AG04449 (cell line): ENCODE results near the gene HCRT.

Experiments used
- CTCF ChIA-PET: fragments of 350-600 bp; formaldehyde crosslinking; extraction: SDS; loops from one replicate; lab custom pipeline; 2021; ENCODE audit warnings: antibody characterized with exemption; lab: Yijun Ruan, JAX
- POLR2A ChIA-PET: fragments of 400-600, 350-600 bp; formaldehyde crosslinking; extraction: SDS; loops from one replicate; lab custom pipeline; 2020; ENCODE audit warnings: antibody characterized with exemption, inconsistent platforms; lab: Yijun Ruan, JAX
- DNase-seq: peaks from one replicate; pipeline ENCODE4 v3.0.0-alpha.2; 2010; ENCODE audit warnings: low read depth, low spot score
- H3K4me3 ChIP-seq: 2 replicates; pipeline ENCODE4 v1.5.1; 2011; ENCODE audit warnings: low read depth, mild to moderate bottlenecking, control low read depth, low read length
- TF ChIP-seq, protein P1 (sequence below): IDR thresholded peaks from one replicate; pipeline ENCODE4 v1.5.1; 2011; ENCODE audit warnings: mild to moderate bottlenecking, moderate library complexity, low read length, control low read depth, inconsistent platforms; ENCODE audit not compliant: insufficient read depth; ENCODE audit errors: missing control alignments

The HCRT gene

DNA sequence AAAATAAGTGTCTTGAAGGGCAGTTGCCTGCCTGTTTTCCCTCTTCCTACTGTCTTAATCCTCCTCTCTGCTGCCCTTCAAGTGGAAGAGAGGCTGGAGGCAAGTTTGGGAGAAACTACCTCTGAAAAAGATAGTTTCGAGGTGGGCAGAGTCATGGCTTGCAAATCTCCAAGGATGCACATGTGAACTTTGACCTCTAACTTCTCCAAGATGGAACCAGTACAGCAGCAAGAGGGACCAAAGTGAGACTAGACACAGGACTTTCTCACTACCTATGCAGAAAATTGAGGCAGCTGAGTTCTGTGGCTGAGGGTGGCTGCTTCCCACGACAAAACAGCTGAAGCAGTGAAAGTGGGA, 3.4 kb downstream of the HCRT start:
- TF ChIP-seq, protein P1, sequence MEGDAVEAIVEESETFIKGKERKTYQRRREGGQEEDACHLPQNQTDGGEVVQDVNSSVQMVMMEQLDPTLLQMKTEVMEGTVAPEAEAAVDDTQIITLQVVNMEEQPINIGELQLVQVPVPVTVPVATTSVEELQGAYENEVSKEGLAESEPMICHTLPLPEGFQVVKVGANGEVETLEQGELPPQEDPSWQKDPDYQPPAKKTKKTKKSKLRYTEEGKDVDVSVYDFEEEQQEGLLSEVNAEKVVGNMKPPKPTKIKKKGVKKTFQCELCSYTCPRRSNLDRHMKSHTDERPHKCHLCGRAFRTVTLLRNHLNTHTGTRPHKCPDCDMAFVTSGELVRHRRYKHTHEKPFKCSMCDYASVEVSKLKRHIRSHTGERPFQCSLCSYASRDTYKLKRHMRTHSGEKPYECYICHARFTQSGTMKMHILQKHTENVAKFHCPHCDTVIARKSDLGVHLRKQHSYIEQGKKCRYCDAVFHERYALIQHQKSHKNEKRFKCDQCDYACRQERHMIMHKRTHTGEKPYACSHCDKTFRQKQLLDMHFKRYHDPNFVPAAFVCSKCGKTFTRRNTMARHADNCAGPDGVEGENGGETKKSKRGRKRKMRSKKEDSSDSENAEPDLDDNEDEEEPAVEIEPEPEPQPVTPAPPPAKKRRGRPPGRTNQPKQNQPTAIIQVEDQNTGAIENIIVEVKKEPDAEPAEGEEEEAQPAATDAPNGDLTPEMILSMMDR: no peak
- no peak overlapping the region for H3K4me3 ChIP-seq
- DNase-seq: no peak
- POLR2A ChIA-PET: no interaction called here
- CTCF ChIA-PET: interaction anchor here (0.6 to 3.0 kb wide), 16 partner anchors 9 to 738 kb away, joined by 3 to 15 read pairs (median 5); partner anchors contain the start of gene GHDC

DNA sequence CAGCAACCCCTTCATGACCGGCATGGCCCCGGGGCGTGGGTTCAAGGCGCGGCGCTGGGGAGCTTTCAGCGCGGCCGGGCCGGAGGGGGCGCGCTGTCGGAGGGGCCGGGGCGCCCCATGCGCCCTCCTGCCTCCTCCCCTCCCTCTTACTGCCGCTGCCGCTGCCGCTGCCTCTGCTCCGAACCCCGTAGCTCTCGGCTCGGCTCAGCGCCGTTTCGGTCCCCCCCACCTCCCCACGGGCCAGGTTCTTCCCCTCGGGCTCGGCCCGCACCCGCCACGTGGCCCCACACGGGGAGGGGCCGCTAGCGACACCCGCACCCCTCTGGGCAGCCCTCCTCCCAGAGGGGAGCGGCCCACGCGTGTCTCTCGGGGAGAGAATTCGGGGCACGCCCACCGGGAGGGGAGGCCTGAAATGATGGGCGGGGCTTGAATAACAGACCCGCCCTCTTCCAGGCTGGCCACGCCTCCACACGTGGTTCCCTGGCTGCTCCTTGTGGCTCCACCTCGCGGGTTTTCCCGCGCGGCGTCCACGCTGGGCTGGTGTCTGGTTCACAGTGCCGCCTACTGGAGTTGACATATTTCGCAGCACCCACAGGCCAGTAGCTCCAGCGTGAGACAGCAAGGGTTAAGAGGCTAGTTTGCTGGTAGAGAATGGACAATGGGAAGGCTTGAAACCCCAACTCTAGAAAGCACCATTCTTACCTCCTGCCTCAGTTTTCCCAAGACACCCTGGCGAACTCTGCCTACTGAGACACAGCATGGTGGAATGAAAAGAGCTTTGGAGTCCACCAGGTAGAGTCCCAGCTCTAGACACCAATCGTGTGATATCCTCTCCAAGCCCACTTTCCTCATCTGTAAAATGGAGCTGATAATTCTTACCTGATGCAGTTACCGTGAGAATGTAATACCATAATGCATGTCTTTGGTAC, 4.1 kb downstream of the HCRT start, which contains the start of gene KCNH4:
Gene KCNH4, minus strand, starts transcription at position 221 of the 929 bp plus-strand sequence. Its CDS starts 197 bp downstream, at position 24.
- ChIA-PET CTCF (interaction anchor here (0.5 to 3.0 kb wide), 23 partner anchors 9 to 738 kb away, joined by 3 to 15 read pairs (median 4); partner anchors contain the start of gene GHDC), POLR2A (no interaction called here)
- no peak for DNase-seq
- 0 out of 2 replicates have a peak within 1 kb of the TSS, but pooled peaks have one; percentile 12 for H3K4me3 ChIP-seq
- TF ChIP-seq, protein P1: peak; percentile 43

DNA sequence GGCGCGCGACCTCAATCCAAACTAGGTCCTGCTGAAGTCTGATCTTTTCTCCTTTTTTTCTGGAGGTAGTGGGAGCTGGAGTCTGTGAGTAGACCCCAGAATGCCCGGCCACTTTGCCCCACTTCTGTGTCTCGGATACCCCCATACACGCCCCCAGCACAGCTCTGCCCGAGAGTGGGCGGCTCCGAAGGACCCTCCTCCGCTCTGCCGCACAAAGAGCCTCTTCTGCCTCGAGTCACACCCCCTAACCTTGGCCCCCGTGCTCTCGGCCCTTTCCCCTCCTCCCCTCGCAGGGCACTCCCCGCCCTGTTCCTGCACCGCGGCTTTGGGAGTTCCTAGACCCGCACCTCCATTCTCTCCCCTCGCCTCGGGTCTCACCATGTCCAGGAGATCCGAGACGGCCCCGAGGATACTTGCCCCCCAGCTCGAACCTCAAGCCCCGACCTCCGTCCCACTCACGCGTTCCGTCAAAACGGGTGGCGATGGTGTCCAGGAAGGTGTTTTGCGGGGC, 4.8 kb downstream of the HCRT start:
- H3K4me3 ChIP-seq: no peak overlapping the region
- TF ChIP-seq, protein P1: no peak
- ChIA-PET CTCF (interaction anchor here (0.5 to 3.0 kb wide), 14 partner anchors 10 to 347 kb away, joined by 3 to 15 read pairs (median 4); partner anchors contain the start of gene GHDC), POLR2A (no interaction called here)
- DNase-seq: no peak

DNA sequence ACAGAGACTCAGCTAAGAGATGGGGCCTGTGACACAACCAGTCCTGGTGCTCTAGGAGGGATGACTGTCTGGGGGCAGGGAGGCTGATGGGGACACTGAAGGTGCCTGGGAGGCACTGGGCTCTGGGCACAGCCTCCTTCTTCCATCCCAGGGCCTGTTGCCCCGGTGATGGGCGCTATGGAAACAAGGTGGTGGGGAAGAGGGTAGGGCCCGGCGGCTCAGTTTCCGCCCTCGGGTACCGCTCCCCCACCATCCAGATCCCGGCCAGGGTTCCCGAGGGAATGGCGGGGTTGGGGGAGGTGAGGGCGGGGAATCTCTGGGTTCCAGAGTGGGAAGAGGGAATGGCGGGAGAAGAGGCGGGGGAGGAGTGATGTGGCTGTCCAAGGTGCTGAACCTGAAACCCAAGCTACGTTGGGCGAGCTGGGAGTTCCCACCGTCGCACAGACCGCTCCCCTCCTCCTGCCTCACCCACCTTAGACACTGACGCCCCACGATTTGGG, 5.3 kb downstream of the HCRT start:
- DNase-seq: no peak
- ChIA-PET CTCF (interaction anchor here (0.8 to 3.0 kb wide), 9 partner anchors 10 to 347 kb away, joined by 3 to 15 read pairs (median 5); partner anchors contain the start of gene GHDC), POLR2A (interaction anchor here (1.0 kb wide), 1 partner anchor 24 kb away, joined by 4 read pairs; the partner anchor contains the start of gene RAB5C)
- no peak overlapping the region for H3K4me3 ChIP-seq
- TF ChIP-seq, protein P1: no peak

DNA sequence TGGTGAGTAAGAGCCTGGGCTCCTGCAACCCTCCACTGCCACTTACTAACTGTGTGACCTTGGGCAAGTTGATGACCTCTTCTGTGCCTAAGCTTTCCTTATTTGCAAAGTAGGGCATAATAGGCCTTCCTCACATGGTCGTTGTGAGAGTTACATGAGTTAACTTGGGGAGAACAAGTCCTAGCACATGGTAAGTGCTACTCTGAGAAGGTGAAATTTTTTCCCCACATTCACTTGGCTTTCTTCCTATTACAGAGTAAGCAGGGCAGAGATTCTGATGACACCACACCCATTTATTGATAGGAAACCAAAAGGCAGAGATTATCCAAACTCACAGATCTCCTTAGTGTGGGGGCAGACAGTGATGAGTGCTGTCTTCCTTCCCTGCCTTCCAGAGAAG, 5.9 kb downstream of the HCRT start:
- H3K4me3 ChIP-seq: no peak overlapping the region
- ChIA-PET CTCF (interaction anchor here (1.3 to 3.0 kb wide), 3 partner anchors 8 to 16 kb away, joined by 3 to 15 read pairs (median 5); partner anchors contain the start of gene GHDC), POLR2A (interaction anchor here (1.0 kb wide), 1 partner anchor 24 kb away, joined by 4 read pairs; the partner anchor contains the start of gene RAB5C)
- DNase-seq: no peak
- TF ChIP-seq, protein P1: no peak
